ENCODE results near the gene TMTC2.

TMTC2 gene

DNA sequence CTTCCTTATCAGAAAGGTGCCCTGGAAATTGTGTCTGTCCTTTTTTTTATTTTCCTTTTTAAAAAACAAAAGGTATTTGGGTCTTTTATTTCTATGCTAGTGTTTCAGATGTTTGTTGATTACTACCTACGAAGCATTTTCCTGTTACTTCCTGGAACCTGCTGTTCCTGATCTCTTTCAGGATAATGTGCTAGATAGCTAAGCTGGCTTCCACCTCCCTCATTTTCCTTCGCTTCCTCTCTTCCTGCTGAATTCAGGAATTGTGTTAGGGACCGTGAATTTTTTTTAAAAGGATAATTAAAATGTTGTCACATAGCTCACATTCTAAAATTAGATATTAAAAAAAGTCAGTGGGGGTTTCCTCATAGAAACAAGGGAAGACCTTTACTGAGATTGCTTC, 27.7 kb downstream of the TMTC2 start:
- ChIA-PET POLR2A (no interaction called here), CTCF (no interaction called here)
- no peak for TF ChIP-seq CTCF (IDR thresholded peaks at IDR 0.05; ENCODE audit: control extremely low read depth, extremely low read depth, low read depth, missing control alignments)
- DNase-seq (ENCODE audit: extremely low spot score), result no peak

- TF ChIP-seq CTCF (IDR thresholded peaks at IDR 0.05; ENCODE audit: control extremely low read depth, extremely low read depth, low read depth, missing control alignments), result no peak
- no peak for DNase-seq (ENCODE audit: extremely low spot score)
- ChIA-PET POLR2A (no interaction called here), CTCF (interaction anchor here (1.1 to 1.3 kb wide), 2 partner anchors 9 kb away, joined by 3 to 4 read pairs; no protein-coding TSS in a partner anchor)
These were observed 35.0 kb downstream of the TMTC2 start for GRCh38 chr12:82721726-82722125.

DNA sequence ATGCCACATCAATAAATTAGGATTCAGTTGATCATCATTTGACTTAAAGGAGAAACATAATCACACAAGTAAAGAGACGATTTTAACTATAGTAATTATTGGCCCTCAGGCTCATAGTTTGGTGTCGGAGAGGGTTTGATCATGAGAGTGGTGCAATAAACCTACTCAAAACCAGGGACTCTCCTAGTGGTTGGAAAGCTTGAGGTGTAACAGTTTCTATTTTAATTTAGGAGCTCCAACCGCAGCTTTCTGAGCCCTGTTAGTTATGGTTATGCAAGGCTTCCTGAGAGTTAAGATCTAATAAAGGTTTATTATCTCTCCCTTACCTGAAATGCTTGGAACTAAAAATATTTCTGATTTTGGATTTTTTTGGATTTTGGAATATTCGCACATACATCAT, 36.4 kb downstream of the TMTC2 start:
- ChIA-PET CTCF (interaction anchor here (1.0 to 1.3 kb wide), 4 partner anchors 11 to 37 kb away, joined by 3 read pairs; no protein-coding TSS in a partner anchor), POLR2A (no interaction called here)
- DNase-seq (ENCODE audit: extremely low spot score), result no peak
- TF ChIP-seq CTCF (IDR thresholded peaks at IDR 0.05; ENCODE audit: control extremely low read depth, extremely low read depth, low read depth, missing control alignments), result no peak

GRCh38 chr12:82723891-82724290, 37.2 kb downstream of the TMTC2 start:
- ChIA-PET POLR2A (no interaction called here), CTCF (no interaction called here)
- no peak for TF ChIP-seq CTCF (IDR thresholded peaks at IDR 0.05; ENCODE audit: control extremely low read depth, extremely low read depth, low read depth, missing control alignments)
- no peak for DNase-seq (ENCODE audit: extremely low spot score)

DNA sequence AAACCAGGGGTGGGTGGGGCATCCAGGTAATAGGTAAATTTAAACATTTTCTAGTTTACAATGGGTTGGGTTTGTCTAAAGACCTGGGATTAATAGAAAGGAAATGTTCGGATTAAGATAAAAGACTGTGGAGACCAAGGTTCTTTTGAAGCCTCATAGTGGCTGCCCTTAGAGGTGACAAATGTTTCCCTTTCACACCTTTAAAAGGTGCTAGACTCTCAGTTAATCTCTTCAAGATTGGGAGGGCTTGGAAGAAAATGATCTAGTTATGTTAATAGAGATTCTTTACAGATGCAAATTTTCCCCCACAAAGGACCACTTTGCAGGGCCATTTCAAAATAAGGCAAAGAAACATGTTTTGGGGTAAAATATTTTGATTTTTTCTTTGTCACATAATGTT, 39.0 kb downstream of the TMTC2 start:
- TF ChIP-seq CTCF (IDR thresholded peaks at IDR 0.05; ENCODE audit: control extremely low read depth, extremely low read depth, low read depth, missing control alignments), result no peak
- ChIA-PET POLR2A (no interaction called here), CTCF (no interaction called here)
- DNase-seq (ENCODE audit: extremely low spot score), result no peak

- CTCF ChIA-PET, result no interaction called here
- TF ChIP-seq CTCF (IDR thresholded peaks at IDR 0.05; ENCODE audit: control extremely low read depth, extremely low read depth, low read depth, missing control alignments), result no peak
- POLR2A ChIA-PET, result no interaction called here
- no peak for DNase-seq (ENCODE audit: extremely low spot score)
These were observed 41.2 kb downstream of the TMTC2 start for GRCh38 chr12:82727886-82728285.

DNA sequence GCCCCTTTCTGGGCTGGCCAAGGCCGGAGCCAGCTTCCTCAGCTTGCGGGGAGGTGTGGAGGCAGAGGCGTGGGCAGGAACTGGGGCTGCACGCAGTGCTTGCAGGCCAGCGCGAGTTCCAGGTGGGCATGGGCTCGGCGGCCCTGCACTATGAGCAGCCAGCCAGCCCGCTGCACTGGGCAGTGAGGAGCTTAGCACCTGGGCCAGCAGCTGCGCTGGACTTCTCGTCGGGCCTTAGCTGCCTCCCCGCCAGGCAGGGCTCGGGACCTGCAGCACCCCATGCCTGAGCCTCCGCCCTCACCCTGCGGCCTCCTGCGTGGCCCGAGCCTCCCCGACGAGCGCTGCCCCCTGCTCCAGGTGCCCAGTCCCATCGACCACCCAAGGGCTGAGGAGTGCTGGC, 42.0 kb downstream of the TMTC2 start:
- POLR2A ChIA-PET, result interaction anchor here (0.5 kb wide), 1 partner anchor 24 kb away, joined by 3 read pairs; no protein-coding TSS in a partner anchor
- DNase-seq (ENCODE audit: extremely low spot score), result no peak
- TF ChIP-seq CTCF (IDR thresholded peaks at IDR 0.05; ENCODE audit: control extremely low read depth, extremely low read depth, low read depth, missing control alignments), result no peak
- CTCF ChIA-PET, result interaction anchor here (1.1 kb wide), 2 partner anchors 12 to 43 kb away, joined by 3 read pairs; no protein-coding TSS in a partner anchor

All from GM10248 (cell line).